OCI-LY7 (cell line): ENCODE measurements around the gene WFS1. TPM values are rescaled to one million over a fixed set of nuclear protein-coding genes. Genes with fewer than 3 reads are reported as not detected.

ENCODE experiments used
- BruUV-seq: library from RNA; stranded (reverse); fragments of 400-500 nt; replicated peaks from 2 replicates; lab custom pipeline; 2021; lab: Mats Ljungman, UMichigan
- CTCF ChIA-PET: fragments of 300-600 bp; sonication (Branson Sonifier 250); formaldehyde crosslinking; loops from one replicate; lab custom pipeline; 2022; ENCODE audit warnings: antibody characterized with exemption; ENCODE audit not compliant: unreplicated experiment; lab: Charles Lee
- POLR2A ChIA-PET: fragments of 300-600 bp; sonication (Branson Sonifier 250); formaldehyde crosslinking; loops from one replicate; lab custom pipeline; 2022; ENCODE audit warnings: antibody characterized with exemption; lab: Charles Lee
- DNase-seq: peaks from one replicate; pipeline ENCODE4 v3.0.0-alpha.2; 2015; ENCODE audit warnings: low spot score
- H2AFZ ChIP-seq: fragments of 200-600 bp; sonication (generic), shearing (Covaris generic); 2 replicates; pipeline ENCODE4 v1.6.1; 2014; ENCODE audit warnings: mild to moderate bottlenecking, antibody characterized with exemption, low read length, moderate library complexity
- H3K27ac ChIP-seq: fragments of 200-600 bp; sonication (generic); 2 replicates; pipeline ENCODE4 v1.5.1; 2014; ENCODE audit warnings: mixed run types, low read depth, mild to moderate bottlenecking, moderate library complexity, low read length, inconsistent platforms; ENCODE audit not compliant: poor library complexity, severe bottlenecking
- H3K36me3 ChIP-seq: fragments of 200-600 bp; sonication (generic); 2 replicates; pipeline ENCODE4 v1.6.1; 2014; ENCODE audit warnings: mild to moderate bottlenecking, antibody characterized with exemption, low read length, moderate library complexity, mixed read lengths; ENCODE audit not compliant: insufficient read depth
- H3K4me1 ChIP-seq: fragments of 200-600 bp; sonication (generic); 2 replicates; pipeline ENCODE4 v1.5.1; 2014; ENCODE audit warnings: mild to moderate bottlenecking, low read length; ENCODE audit not compliant: insufficient read depth, poor library complexity, severe bottlenecking
- H3K4me2 ChIP-seq: fragments of 200-600 bp; sonication (generic); 2 replicates; pipeline ENCODE4 v1.6.1; 2014; ENCODE audit warnings: mild to moderate bottlenecking, low read length
- H3K4me3 ChIP-seq: fragments of 200-600 bp; sonication (generic); 2 replicates; pipeline ENCODE4 v1.5.1; 2014; ENCODE audit warnings: mild to moderate bottlenecking, low read depth, low read length; ENCODE audit not compliant: poor library complexity, severe bottlenecking
- H3K79me2 ChIP-seq: fragments of 200-600 bp; sonication (generic); 2 replicates; pipeline ENCODE4 v1.6.1; 2016; ENCODE audit warnings: low read depth, mild to moderate bottlenecking, low read length, moderate library complexity, mixed read lengths; ENCODE audit not compliant: insufficient read depth
- H3K9me2 ChIP-seq: fragments of 200-600 bp; sonication (generic); 2 replicates; pipeline ENCODE4 v1.6.1; 2016; ENCODE audit warnings: mild to moderate bottlenecking, low read length, mixed read lengths; ENCODE audit not compliant: insufficient read depth
- H3K9me3 ChIP-seq: fragments of 200-600 bp; sonication (generic); 2 replicates; pipeline ENCODE4 v1.6.1; 2014; ENCODE audit warnings: mild to moderate bottlenecking, mixed run types, low read length, mixed read lengths
- H4K20me1 ChIP-seq: fragments of 200-600 bp; sonication (generic); 2 replicates; pipeline ENCODE4 v1.6.1; 2014; ENCODE audit warnings: mild to moderate bottlenecking, antibody characterized with exemption, low read length, moderate library complexity, mixed read lengths; ENCODE audit not compliant: insufficient read depth
- CTCF ChIP-seq: fragments of 200-600 bp; sonication (generic); conservative IDR thresholded peaks from 2 replicates; pipeline ENCODE4 v1.5.1; 2014; ENCODE audit warnings: mild to moderate bottlenecking, antibody characterized with exemption, low read length, moderate library complexity, mixed read lengths
- EZH2phosphoT487 ChIP-seq: fragments of 200-600 bp; sonication (generic); IDR thresholded peaks from 2 replicates; pipeline ENCODE4 v1.6.1; 2018; ENCODE audit warnings: low read depth, borderline replicate concordance, mild to moderate bottlenecking, mixed run types, antibody characterized with exemption, low read length, moderate library complexity, mixed read lengths
- intact Hi-C: fragments of 100-400 bp; cut with micrococcal nuclease; formaldehyde crosslinking; loops from one replicate; pipeline ENCODE4 v1.10.0; 2022; ENCODE audit not compliant: unreplicated experiment
- total RNA-seq, 2 experiments: library from RNA; depleted of rRNA in 1 of 2; stranded (reverse); fragments of >200 nt in 1 of 2; shearing (Covaris generic) in 1 of 2; gene quantifications; 2 replicates each; pipeline ENCODE4 v1.2.3, GENCODE V29; 2014 to 2022

Gene WFS1
- total RNA-seq, 2 experiments from 2014 or later = 6.1 to 14.5 TPM

- Histone ChIP-seq H3K9me2 (no peaks in the 10 kb centered on the region), H3K27ac (no peak overlapping the region), H3K4me3 (no peak overlapping the region), H3K36me3 (no peaks in the 10 kb centered on the region), H3K79me2 (no peaks in the 10 kb centered on the region), H3K9me3 (no peaks in the 10 kb centered on the region), H3K4me1 (peaks cover 8% of the 10 kb centered on the region), H3K4me2 (no peak overlapping the region), H4K20me1 (no peaks in the 10 kb centered on the region), H2AFZ (no peak overlapping the region)
- POLR2A ChIA-PET = interaction anchor here (0.6 to 1.1 kb wide), 3 partner anchors 44 to 1570 kb away, joined by 3 read pairs; no protein-coding TSS in a partner anchor
- DNase-seq = no peak
- TF ChIP-seq CTCF = no peak
- TF ChIP-seq EZH2phosphoT487 = no peak
- CTCF ChIA-PET = interaction anchor here (0.6 kb wide), 2 partner anchors 9 to 34 kb away, joined by 8 to 13 read pairs; no protein-coding TSS in a partner anchor
- intact Hi-C loops = no loop called here
- BruUV-seq = no TSS peak
Observed at GRCh38 chr4:6320663-6321062, 51.0 kb downstream of the WFS1 start.

- no peak overlapping the region for H3K4me2 ChIP-seq
- DNase-seq = no peak
- intact Hi-C loops = no loop called here
- no peak overlapping the region for H3K4me3 ChIP-seq
- ChIA-PET POLR2A (no interaction called here), CTCF (no interaction called here)
- TF ChIP-seq EZH2phosphoT487 = no peak
- TF ChIP-seq CTCF = no peak
- H3K4me1 ChIP-seq = peaks cover 8% of the 10 kb centered on the region
- no peaks in the 10 kb centered on the region for H3K9me2 ChIP-seq
- no peaks in the 10 kb centered on the region for H3K79me2 ChIP-seq
- no peak overlapping the region for H2AFZ ChIP-seq
- no peak overlapping the region for H3K27ac ChIP-seq
- no peaks in the 10 kb centered on the region for H3K36me3 ChIP-seq
- no TSS peak for BruUV-seq
- H3K9me3 ChIP-seq = no peaks in the 10 kb centered on the region
- no peaks in the 10 kb centered on the region for H4K20me1 ChIP-seq
Observed at GRCh38 chr4:6321361-6321760, 51.7 kb downstream of the WFS1 start.

- no TSS peak for BruUV-seq
Observed at GRCh38 chr4:6322067-6322760, 52.6 kb downstream of the WFS1 start.

More at GRCh38 chr4:6322067-6322760, 52.6 kb downstream of the WFS1 start:
- intact Hi-C loops = no loop called here
- Histone ChIP-seq H3K9me2 (no peaks in the 10 kb centered on the region), H4K20me1 (no peaks in the 10 kb centered on the region), H3K4me2 (0 out of 2 replicates have a peak overlapping the region, but pooled peaks have one; percentile 15), H3K9me3 (no peaks in the 10 kb centered on the region), H3K27ac (no peak overlapping the region), H3K36me3 (no peaks in the 10 kb centered on the region), H3K4me3 (no peak overlapping the region), H3K4me1 (peaks cover 8% of the 10 kb centered on the region), H3K79me2 (no peaks in the 10 kb centered on the region), H2AFZ (no peak overlapping the region)
- ChIA-PET POLR2A (interaction anchor here (0.8 kb wide), 1 partner anchor 20 kb away, joined by 3 read pairs; no protein-coding TSS in a partner anchor), CTCF (no interaction called here)
- no peak for DNase-seq
- TF ChIP-seq CTCF (no peak), EZH2phosphoT487 (no peak)
